Right ventricle myocardium inferior (tissue), 1 donor: ENCODE measurements around the gene MAML3. TPM values are rescaled to one million over a fixed set of nuclear protein-coding genes. Genes with fewer than 3 reads are reported as not detected.
A peak's percentile ranks its signal among the peaks of the same experiment; 100 is the strongest.

Experiments
- ATAC-seq: fragments of 200-7000 bp; cut with Tn5 transposase; one replicate; pipeline ENCODE4 v1.9.1; 2020; ENCODE audit warnings: mild to moderate bottlenecking, moderate library complexity
- DNase-seq: peaks from one replicate; pipeline ENCODE4 v3.0.0; 2021; ENCODE audit errors: missing footprints
- intact Hi-C: fragments of 100-400 bp; cut with DNase I; formaldehyde crosslinking; loops from one replicate; pipeline ENCODE4 v1.11.0; 2022
- total RNA-seq: library from RNA; stranded (reverse); fragmentation: NEBNext Ultra II Directional; extraction: Animal tissue kit (Norgen Biotek cat#: 25700); gene quantifications from one replicate; pipeline ENCODE4 v1.2.1, GENCODE V29; 2021
- donor health status: DM: no; HTN: yes; CAD: no; lungs with severe emphysema.

The MAML3 gene
- total RNA-seq, 1 donor from 2014 or later = 2.3 TPM

GRCh38 chr4:140090215-140090731 lies 63.7 kb downstream of the MAML3 start:
- intact Hi-C loops = no loop called here
- no peak for ATAC-seq
- no peak for DNase-seq

GRCh38 chr4:140089216-140089615 lies 64.8 kb downstream of the MAML3 start:
- intact Hi-C loops = no loop called here
- ATAC-seq (no peak), DNase-seq (no peak)

GRCh38 chr4:140088323-140088967 lies 65.5 kb downstream of the MAML3 start:
- intact Hi-C loops = no loop called here
- ATAC-seq (no peak), DNase-seq (no peak)

- DNase-seq = no peak
- ATAC-seq = no peak
- intact Hi-C loops = no loop called here
These were observed 68.1 kb downstream of the MAML3 start for GRCh38 chr4:140085881-140086280.

GRCh38 chr4:140085062-140085622 lies 68.8 kb downstream of the MAML3 start:
- DNase-seq (no peak), ATAC-seq (no peak)
- intact Hi-C loops = no loop called here

- no peak for ATAC-seq
- intact Hi-C loops = no loop called here
- DNase-seq = no peak
These were observed 69.6 kb downstream of the MAML3 start for GRCh38 chr4:140084385-140084784.

DNA sequence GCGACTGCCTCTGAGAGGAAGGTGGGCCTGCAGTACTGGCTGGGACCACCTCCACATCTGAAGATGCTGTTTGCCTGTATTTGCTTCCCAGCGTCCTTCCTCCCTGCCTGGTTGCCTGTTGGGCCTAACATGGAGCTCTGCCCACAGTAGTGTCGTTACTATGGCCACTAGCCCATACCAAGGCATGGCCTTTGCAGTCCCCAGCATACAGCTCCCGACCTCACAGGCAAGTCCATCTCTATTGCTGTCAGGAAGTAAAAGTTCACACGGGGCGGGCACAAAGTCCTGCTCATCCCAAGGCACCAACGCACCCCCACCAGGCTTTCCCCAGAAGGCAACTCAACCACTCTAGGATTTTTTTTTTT lies 71.6 kb downstream of the MAML3 start:
- intact Hi-C loops = no loop called here
- ATAC-seq (no peak), DNase-seq (no peak)

DNA sequence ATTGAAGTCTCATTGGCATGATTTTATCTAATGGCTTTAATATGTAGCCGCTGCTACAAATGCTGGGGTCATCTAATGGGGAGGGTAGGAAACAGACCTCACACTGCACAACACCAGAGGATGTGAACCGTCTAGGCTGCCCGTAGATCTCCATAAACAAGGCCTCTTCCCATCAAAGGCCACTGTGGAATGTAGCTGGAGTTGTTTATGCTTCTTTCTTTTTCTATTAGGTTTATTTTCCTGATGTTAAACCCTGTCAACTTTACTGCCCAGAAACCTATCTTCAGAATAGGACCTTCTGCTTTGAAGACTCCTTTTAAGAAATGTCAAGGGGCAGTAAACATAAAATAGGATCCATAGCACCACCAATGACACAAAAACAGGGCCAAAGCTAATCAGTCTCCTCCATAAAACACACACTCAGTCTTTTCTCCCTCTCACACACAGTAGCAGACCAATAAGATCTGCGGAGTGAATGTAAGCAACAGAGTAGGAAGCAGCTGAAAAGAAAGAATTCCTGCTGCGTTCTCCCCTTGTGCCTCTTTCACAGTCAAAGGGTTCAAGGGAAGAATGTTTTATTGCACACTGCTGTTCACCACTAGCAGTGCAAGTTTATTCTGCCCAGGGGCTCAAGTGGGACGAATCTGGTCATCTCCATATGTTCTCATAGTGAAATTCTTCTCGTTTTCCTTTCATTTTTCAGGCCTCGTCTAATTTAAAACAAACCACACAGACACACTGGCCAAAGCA lies 72.2 kb downstream of the MAML3 start:
- DNase-seq (no peak), ATAC-seq (no peak)
- intact Hi-C loops = no loop called here

- DNase-seq (no peak), ATAC-seq (no peak)
- intact Hi-C loops = no loop called here
These were observed 73.1 kb downstream of the MAML3 start for GRCh38 chr4:140080883-140081282.

GRCh38 chr4:140078366-140078765 lies 75.6 kb downstream of the MAML3 start:
- ATAC-seq (peak; percentile 84), DNase-seq (no peak)
- intact Hi-C loops = no loop called here

DNA sequence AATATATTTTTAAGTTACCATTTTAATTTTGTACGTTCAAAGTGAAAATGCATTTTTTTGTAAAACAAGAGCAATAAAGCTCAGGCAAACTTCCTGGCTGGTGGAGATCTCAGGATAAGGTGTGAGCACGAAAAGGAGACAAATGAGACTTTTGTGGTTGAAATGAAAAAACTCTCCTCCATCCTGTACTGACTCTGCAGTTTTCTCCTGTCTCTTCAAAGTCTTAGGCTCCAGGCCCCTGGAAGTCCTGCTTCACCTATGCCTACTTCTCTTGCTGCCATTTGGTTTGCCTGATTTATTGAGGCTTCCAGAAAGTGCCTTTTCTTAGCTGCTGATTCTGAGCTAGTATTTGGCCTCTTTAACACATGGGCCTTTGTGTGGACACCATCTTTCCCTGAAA lies 77.7 kb downstream of the MAML3 start:
- ATAC-seq (no peak), DNase-seq (no peak)
- intact Hi-C loops = no loop called here

DNA sequence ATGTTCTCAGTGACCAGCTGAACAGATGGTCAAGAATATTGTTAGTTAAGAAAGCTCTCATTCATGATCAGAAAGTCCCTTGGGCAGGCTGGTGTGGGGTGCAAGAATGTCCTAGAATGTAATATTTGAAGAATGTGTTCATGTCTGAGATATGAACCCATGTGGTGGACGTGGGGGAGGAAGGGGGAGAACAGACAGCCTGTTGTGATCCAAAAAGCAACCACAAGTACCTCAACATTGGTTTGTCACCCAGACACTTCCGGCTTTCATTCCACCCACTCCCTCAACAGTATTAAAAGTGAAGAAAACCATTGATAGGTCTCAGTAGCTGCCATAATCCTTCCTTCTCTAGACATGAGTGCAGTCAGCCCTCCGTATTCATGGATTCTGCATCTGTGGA lies 82.2 kb downstream of the MAML3 start:
- no peak for DNase-seq
- intact Hi-C loops = no loop called here
- ATAC-seq = peak; percentile 79

GRCh38 chr4:140070973-140071372 lies 83.0 kb downstream of the MAML3 start:
- DNase-seq = no peak
- intact Hi-C loops = no loop called here
- no peak for ATAC-seq

DNA sequence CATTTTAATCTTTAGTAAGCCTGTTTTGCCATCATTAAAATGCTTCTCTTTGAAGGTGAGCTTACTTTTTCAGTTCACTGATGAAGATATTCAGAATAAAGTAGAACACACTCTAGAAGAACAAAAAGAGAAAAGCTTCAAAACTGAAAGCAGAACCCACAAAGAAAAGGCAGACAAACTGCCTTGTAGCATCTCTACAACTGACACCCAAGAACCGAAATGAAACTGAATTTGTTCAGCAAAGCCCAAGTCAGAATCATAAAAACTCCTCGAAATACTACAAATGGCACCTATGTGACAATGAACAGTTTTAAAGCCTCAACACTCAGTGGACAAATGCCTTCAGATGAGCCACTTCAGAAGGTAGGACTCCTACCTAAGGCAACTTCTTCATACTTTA lies 83.6 kb downstream of the MAML3 start:
- intact Hi-C loops = no loop called here
- DNase-seq = no peak
- ATAC-seq = no peak

GRCh38 chr4:140069066-140069465 lies 84.9 kb downstream of the MAML3 start:
- DNase-seq (no peak), ATAC-seq (no peak)
- intact Hi-C loops = no loop called here

DNA sequence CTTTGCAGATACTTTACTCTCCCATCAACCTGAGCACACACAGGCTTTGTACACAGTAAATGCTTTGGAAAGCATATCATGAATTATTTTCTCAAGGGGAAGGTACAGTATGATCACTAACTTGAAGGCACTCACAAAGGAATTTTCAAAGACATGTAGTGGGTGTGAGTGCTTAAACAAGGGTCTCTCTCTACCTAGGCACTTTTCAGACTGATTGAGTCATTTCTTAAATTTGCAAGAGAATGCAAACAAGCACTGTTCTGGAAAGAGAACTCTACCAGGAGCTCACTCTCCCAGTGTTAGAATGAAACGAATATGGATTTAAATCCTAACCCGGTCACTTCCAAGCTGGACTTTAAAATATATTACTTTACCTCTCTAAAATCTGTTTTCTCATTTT lies 85.7 kb downstream of the MAML3 start:
- DNase-seq = no peak
- intact Hi-C loops = no loop called here
- no peak for ATAC-seq

DNA sequence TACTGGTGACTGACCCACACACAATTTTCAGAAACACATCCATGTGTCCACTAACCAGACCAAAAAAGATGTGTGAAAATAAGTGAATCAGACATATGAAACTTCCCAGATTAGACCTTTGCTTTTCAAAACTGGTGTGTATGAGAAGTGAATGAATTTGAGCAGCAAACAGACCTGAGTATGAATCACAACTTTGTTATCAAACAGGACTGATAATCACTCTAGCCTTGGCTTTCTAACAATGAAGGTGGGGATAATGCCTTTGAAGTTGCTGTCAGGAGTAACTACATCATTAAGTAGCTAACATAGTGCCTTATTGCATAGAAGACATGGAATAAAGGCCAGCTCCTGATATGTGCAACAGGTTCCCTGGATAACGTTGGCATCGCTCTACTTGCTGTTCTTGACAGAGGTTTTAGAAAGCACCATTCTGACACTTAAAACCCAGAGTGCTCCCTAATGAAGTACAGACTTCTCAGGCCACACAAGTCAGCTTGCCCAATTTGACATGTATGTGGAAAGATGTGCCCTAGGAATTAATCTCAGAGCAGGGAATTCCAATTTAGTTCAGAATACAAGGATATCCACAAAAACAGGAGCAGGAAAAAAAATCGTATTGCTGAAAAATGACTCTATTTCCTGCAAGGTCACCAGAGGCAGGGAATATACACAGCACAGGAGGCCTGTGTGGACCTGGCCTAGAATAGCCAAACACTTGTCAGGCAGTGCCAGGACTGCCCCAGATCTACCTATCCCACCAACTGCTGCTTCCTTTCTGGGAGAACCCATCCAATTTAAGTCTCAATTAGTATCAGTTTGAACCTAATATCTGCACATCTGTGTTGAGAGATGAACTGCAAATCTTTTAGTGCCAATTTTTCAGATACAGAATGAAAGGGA lies 87.7 kb downstream of the MAML3 start:
- ATAC-seq = no peak
- no peak for DNase-seq
- intact Hi-C loops = no loop called here

- DNase-seq (no peak), ATAC-seq (no peak)
- intact Hi-C loops = no loop called here
These were observed 88.6 kb downstream of the MAML3 start for GRCh38 chr4:140065393-140065792.

GRCh38 chr4:140061659-140062289 lies 92.2 kb downstream of the MAML3 start:
- intact Hi-C loops = no loop called here
- no peak for DNase-seq
- no peak for ATAC-seq
